Aortic smooth muscle cell (primary cell): ENCODE data around the gene DAND5. TPM values are rescaled to one million over a fixed set of nuclear protein-coding genes. Genes with fewer than 3 reads are reported as not detected.

Experiments used
- total RNA-seq: library from RNA; depleted of rRNA; stranded (reverse); fragments of >200 nt; gene quantifications from 2 replicates; pipeline ENCODE4 v1.2.3, GENCODE V29; 2014

DAND5 gene
- 0.12 and 0.13 TPM in 2 replicates for total RNA-seq

DNA sequence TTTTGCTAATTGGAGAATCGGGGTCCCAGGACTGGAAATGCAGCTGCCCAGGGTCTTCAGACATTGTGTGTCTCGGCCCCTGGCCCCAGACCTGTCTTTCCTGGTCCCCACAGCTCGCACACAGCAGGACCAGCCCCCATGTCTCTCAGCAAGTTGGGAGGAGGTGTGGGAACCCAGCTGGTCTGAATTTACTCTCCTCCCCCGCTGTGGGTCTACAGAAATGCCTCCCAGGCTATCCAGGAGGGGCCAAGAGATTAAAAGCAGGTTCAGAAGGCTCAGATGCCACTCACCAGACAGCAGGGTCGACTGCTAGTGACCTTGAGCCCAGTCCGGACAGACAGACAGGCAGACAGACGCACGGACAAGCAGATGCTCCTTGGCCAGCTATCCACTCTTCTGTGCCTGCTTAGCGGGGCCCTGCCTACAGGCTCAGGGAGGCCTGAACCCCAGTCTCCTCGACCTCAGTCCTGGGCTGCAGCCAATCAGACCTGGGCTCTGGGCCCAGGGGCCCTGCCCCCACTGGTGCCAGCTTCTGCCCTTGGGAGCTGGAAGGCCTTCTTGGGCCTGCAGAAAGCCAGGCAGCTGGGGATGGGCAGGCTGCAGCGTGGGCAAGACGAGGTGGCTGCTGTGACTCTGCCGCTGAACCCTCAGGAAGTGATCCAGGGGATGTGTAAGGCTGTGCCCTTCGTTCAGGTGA lies at the start of gene DAND5:
Gene DAND5, plus strand, starts transcription at position 285 of the 697 bp plus-strand sequence. Its CDS starts 85 bp downstream, at position 370.

GRCh38 chr19:12933287-12934072 lies 35.9 kb upstream of the DAND5 start, which contains the start of gene FARSA:
Gene FARSA, minus strand, starts transcription at chr19:12933711. Its CDS starts 15 bp downstream, at chr19:12933696.

GRCh38 chr19:12937927-12938778 lies 31.2 kb upstream of the DAND5 start, which contains the start of gene CALR:
Gene CALR, plus strand, starts transcription at chr19:12938609. Its CDS starts 71 bp downstream, at chr19:12938680.

DNA sequence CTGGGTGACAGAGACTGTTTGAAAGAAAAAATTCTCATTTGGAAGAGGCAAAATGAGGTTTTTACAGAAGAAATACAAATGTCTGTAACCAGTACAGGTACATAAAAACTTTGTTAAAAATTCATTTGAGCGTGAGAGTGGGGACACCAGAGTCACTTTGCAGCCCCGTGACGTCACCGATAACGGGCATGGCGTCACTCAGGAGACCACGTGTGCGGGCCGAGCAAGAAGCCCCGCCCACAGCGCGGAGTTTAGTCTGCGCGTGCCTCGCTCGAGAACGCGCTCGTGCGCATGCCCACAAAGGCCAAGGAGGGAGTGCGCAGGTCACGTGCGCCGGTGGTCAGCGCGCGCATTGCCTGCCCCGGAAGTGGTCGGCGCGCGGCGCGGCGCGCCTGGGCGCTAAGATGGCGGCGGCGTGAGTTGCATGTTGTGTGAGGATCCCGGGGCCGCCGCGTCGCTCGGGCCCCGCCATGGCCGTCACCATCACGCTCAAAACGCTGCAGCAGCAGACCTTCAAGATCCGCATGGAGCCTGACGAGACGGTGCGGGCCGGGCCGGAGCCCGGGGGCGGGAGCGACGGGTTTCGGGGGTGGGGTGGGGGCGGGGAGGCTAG lies 23.8 kb upstream of the DAND5 start, which contains the start of gene RAD23A:
Gene RAD23A, plus strand, starts transcription at position 384 of the 613 bp plus-strand sequence. Its CDS starts 87 bp downstream, at position 471.

GRCh38 chr19:12956446-12957388 lies 12.7 kb upstream of the DAND5 start, which contains the start of gene GADD45GIP1:
Gene GADD45GIP1, minus strand, starts transcription at chr19:12957223. Its CDS starts 11 bp downstream, at chr19:12957212.

DNA sequence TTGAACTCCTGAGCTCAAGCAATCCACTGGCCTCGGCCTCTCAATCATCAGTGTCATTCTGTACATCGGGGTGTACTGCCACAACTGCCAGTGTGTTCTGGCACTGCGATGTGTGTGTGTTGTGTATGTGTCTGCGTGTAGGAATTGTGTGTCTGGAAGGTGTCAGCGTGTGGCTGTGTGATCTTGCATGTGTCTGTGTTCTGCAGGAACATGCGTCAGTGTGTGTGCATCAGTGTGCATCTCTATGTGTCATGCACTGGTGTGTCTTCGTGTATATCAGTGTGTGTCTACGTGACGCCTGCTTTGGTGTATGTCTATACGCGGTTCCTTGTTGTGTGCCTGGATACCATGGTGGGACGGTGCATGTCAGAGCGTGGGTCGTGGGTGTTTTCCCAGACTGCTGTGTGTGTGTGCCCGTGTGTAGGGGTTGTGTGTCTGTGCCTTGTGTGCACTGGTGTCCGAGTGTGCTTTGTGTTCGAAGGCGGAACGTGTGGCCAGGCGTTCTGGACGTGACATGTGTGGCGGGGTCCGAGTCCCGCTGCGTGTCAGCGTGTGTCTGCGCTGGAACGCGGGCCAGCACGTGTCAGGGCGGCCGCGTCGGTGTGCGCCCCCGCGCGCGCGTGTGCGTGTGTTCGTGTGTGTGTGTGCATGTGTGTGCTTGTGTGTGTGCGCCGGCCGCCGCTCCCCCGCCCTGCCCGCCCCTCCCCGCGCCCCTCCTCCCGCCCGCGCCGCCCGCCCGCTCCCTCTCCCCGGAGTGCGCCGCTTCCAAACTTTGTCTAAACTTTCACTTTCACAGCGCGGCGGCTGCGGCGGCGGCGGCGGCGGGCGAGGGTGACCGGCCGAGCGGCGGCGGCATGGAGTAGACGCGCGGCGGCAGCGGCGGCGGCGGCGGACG lies 25.6 kb downstream of the DAND5 start, which contains the start of gene NFIX:
Gene NFIX, plus strand, starts transcription at position 775 of the 895 bp plus-strand sequence. CDS start 363 bp downstream, outside the sequence.

Other genes with a start within 250 kb of the DAND5 start
- 27.7 and 34.1 TPM in 2 replicates for gene TNPO2, start 245.6 kb upstream of the DAND5 start, total RNA-seq
- 135 and 166 TPM in 2 replicates for gene TRIR, start 234.9 kb upstream of the DAND5 start, total RNA-seq
- gene GET3, start 232.1 kb upstream of the DAND5 start, total RNA-seq, result 100 and 112 TPM in 2 replicates
- gene BEST2, start 217.8 kb upstream of the DAND5 start, total RNA-seq, result not detected in 2 replicates
- 16.9 and 18.3 TPM in 2 replicates for gene HOOK2, start 194.0 kb upstream of the DAND5 start, total RNA-seq
- 76.1 and 137 TPM in 2 replicates for gene JUNB, start 178.1 kb upstream of the DAND5 start, total RNA-seq
- gene PRDX2, start 167.8 kb upstream of the DAND5 start, total RNA-seq, result 181 and 208 TPM in 2 replicates
- not detected in 2 replicates for gene THSD8, start 167.5 kb upstream of the DAND5 start, total RNA-seq
- 20.1 and 27.3 TPM in 2 replicates for gene RNASEH2A, start 163.0 kb upstream of the DAND5 start, total RNA-seq
- gene RTBDN, start 135.0 kb upstream of the DAND5 start, total RNA-seq, result not detected in 2 replicates
- gene MAST1, start 131.1 kb upstream of the DAND5 start, total RNA-seq, result 0.13 and 0.19 TPM in 2 replicates
- 31.8 and 34.1 TPM in 2 replicates for gene DNASE2, start 88.1 kb upstream of the DAND5 start, total RNA-seq
- gene KLF1, start 82.4 kb upstream of the DAND5 start, total RNA-seq, result not detected in 2 replicates
- gene GCDH, start 78.4 kb upstream of the DAND5 start, total RNA-seq, result 12.7 and 16.5 TPM in 2 replicates
- gene SYCE2, start 50.3 kb upstream of the DAND5 start, total RNA-seq, result 0.19 and 0.26 TPM in 2 replicates
- gene FARSA, start 35.9 kb upstream of the DAND5 start, total RNA-seq, result 43.6 and 58.0 TPM in 2 replicates
- 2,036 and 2,214 TPM in 2 replicates for gene CALR, start 31.0 kb upstream of the DAND5 start, total RNA-seq
- gene RAD23A, start 23.7 kb upstream of the DAND5 start, total RNA-seq, result 68.6 and 83.4 TPM in 2 replicates
- 31.5 and 46.9 TPM in 2 replicates for gene GADD45GIP1, start 12.4 kb upstream of the DAND5 start, total RNA-seq
- gene NFIX, start 25.9 kb downstream of the DAND5 start, total RNA-seq, result 85.9 and 137 TPM in 2 replicates
- 0.87 and 1.1 TPM in 2 replicates for gene LYL1, start 133.3 kb downstream of the DAND5 start, total RNA-seq
- 16.8 and 19.7 TPM in 2 replicates for gene TRMT1, start 147.2 kb downstream of the DAND5 start, total RNA-seq
- gene NACC1, start 148.7 kb downstream of the DAND5 start, total RNA-seq, result 39.3 and 47.3 TPM in 2 replicates
- 81.8 and 90.2 TPM in 2 replicates for gene STX10, start 180.8 kb downstream of the DAND5 start, total RNA-seq
- 21.3 and 32.6 TPM in 2 replicates for gene IER2, start 180.8 kb downstream of the DAND5 start, total RNA-seq